ENCODE measurements around the gene MMAB.
A peak's percentile ranks its signal among the peaks of the same experiment; 100 is the strongest.
"Not testable (repeated sequence)": the region's sequence is repeated elsewhere in the genome, so short reads cannot be mapped to it uniquely, and the experiment has no call there.

Gene MMAB

GRCh38 chr12:109602132-109602531 is 28.8 kb upstream of the MMAB start:
- not testable (repeated sequence) for DNase-seq (ENCODE audit: low read depth in 1 of 2, low spot score in 1 of 2)

DNA sequence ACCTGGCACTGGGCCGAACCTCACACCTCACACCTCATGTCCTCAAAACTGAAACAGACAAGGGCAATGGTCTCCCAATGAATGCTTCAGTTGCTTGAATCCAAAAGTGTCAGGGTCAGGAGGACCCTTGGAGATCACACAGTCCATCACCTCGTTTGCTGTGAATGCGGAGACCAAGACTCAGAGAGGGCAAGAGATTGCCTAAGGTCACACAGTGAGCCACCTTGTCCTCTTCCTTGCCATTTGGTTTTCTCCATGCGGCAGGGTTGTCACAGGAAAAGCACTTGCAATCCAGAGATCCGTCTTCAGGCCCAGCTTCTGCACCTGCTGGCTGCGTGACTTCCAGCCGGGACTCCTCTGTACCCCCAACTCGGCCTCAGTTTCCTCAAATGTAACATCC is 28.3 kb upstream of the MMAB start:
- DNase-seq (ENCODE audit: low read depth in 1 of 2, low spot score in 1 of 2), result no peak

DNA sequence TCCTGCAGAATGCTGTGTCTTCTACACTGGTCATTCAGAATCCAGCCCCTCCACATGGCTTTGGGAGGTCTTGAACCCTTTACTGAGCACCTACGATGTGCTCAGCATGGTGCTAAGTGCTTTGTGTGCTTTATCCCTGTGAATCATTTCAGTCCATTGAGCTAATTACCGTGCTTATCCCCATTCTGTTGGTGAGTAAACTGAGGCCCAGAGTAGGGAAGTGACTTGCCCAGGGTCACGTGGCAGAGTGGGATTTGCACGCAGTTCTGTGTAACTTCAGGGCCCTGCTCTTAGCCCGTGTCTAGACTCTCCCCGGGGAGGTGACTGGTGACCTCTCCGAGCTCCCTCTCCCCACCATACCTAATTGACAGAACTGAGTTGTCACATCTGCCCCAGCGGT is 27.7 kb upstream of the MMAB start:
- DNase-seq (ENCODE audit: low read depth in 1 of 2, low spot score in 1 of 2), result no peak

GRCh38 chr12:109600481-109600880 is 27.2 kb upstream of the MMAB start:
- no peak for DNase-seq (ENCODE audit: low read depth in 1 of 2, low spot score in 1 of 2)

DNA sequence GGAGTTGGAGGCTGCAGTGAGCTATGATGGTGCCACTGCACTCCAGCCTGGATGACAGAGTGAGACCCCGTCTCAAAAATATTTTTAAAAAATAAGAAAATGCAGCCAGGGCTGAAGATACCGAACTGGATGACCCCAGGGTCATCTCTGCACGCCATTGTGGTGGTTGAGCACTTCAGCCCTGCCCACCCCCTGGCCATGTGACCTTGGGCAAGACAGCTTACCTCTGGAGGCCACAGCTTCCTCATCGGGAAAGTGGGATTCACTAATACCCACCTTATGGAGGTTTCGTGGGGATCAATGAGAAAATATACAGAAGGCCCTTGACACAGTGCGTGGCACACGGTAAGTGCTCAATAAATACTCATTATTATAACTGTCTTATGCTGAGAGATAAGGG is 25.8 kb upstream of the MMAB start:
- DNase-seq (ENCODE audit: low read depth in 1 of 2, low spot score in 1 of 2), result no peak

DNA sequence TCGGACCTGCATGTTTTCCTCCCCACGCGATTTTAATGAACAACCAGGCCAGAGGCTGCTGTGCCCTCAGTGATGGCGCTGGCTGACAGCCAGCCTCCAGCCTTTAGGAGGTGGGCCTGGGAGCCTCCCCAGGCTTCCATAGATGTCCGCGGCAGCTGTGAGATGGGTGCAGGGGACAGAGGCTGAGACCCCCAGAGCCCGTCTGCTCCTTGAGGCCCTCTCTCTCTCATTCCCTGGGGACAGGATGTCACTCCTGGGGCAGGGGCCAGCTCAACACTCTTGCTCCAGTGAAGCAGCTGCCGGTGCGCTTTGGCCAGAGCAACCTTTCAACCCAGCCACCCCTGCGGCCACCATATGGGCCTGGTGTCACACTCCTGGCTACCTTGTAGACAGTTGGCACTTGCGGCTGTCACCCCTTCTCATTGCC is 25.1 kb upstream of the MMAB start:
- no peak for DNase-seq (ENCODE audit: low read depth in 1 of 2, low spot score in 1 of 2)

- peak; percentile 27 to 38 for DNase-seq (ENCODE audit: low read depth in 1 of 2, low spot score in 1 of 2)
Measured at GRCh38 chr12:109597795-109598427, 24.6 kb upstream of the MMAB start.

GRCh38 chr12:109597414-109597794 is 24.1 kb upstream of the MMAB start:
- DNase-seq (ENCODE audit: low read depth in 1 of 2, low spot score in 1 of 2), result no peak

GRCh38 chr12:109596418-109597244 is 23.3 kb upstream of the MMAB start:
- DNase-seq (ENCODE audit: low read depth in 1 of 2, low spot score in 1 of 2), result no peak

- no peak for DNase-seq (ENCODE audit: low read depth in 1 of 2, low spot score in 1 of 2)
Measured at GRCh38 chr12:109595321-109595902, 22.1 kb upstream of the MMAB start.

GRCh38 chr12:109594556-109595317 is 21.4 kb upstream of the MMAB start:
- no peak for DNase-seq (ENCODE audit: low read depth in 1 of 2, low spot score in 1 of 2)

DNA sequence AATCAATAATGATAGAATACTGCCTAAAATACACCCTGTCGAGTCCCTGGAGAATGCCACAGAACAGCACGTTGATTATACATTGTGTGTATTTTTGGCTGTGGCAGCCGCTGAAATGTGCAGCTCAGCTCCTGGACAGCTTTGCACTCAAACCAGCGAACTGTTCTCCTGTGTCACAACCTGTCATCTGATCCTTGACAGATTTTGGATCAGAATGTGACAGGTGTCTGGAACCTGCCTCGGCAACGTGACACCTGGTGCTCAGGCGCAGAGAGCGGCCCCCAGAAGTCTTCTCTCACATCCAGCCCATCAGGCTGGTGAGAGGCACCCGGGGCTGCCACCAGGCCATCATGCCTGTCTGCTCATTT is 19.6 kb upstream of the MMAB start:
- DNase-seq (ENCODE audit: low read depth in 1 of 2, low spot score in 1 of 2), result no peak

- DNase-seq (ENCODE audit: low read depth in 1 of 2, low spot score in 1 of 2), result no peak
Measured at GRCh38 chr12:109592195-109592904, 19.0 kb upstream of the MMAB start.

GRCh38 chr12:109591041-109591440 is 17.7 kb upstream of the MMAB start:
- no peak for DNase-seq (ENCODE audit: low read depth in 1 of 2, low spot score in 1 of 2)

DNA sequence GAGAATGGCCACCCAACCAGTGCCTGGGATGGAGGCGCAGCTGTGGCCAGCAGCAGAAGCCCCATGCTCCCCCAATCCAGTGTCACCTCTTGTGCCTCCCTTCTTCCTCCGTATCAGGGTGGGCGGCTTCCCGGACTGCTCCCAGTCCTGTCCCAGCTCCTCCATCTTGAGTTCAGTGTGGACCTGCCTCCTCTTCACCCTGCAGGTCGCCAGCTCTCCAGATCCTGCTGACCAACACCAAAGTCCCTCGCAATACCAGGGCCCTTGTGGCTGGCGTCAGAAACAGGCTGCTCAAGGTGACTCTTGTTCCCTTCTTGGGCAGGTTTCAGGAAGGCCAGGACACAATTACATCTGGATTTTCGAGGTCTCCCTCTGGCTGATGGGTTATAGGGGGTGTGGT is 17.3 kb upstream of the MMAB start:
- DNase-seq (ENCODE audit: low read depth in 1 of 2, low spot score in 1 of 2), result no peak

- no peak for DNase-seq (ENCODE audit: low read depth in 1 of 2, low spot score in 1 of 2)
Measured at GRCh38 chr12:109589691-109590245, 16.5 kb upstream of the MMAB start.

- no peak for DNase-seq (ENCODE audit: low read depth in 1 of 2, low spot score in 1 of 2)
Measured at GRCh38 chr12:109589240-109589590, 15.9 kb upstream of the MMAB start.

GRCh38 chr12:109588461-109589239 is 15.3 kb upstream of the MMAB start:
- no peak for DNase-seq (ENCODE audit: low read depth in 1 of 2, low spot score in 1 of 2)

GRCh38 chr12:109587921-109588320 is 14.6 kb upstream of the MMAB start:
- no peak for DNase-seq (ENCODE audit: low read depth in 1 of 2, low spot score in 1 of 2)

Data from stimulated activated CD4-positive, alpha-beta T cell treated with anti-CD3 and anti-CD28 coated beads, Interleukin-15, amount 100 ng/mL, for 1 hour (primary cell).